MM.1S (cell line): ENCODE results near the gene FBXW11.

Source experiments
- DNase-seq: peaks from one replicate; pipeline ENCODE4 v3.0.0-alpha.2; 2015
- H2AFZ ChIP-seq: fragments of 300-600 bp; sonication (generic); 2 replicates; pipeline ENCODE4 v1.6.0; 2016; ENCODE audit warnings: antibody characterized with exemption, low read length
- H3F3A ChIP-seq: fragments of 300-600 bp; sonication (generic); 2 replicates; pipeline ENCODE4 v1.6.1; 2016; ENCODE audit warnings: mild to moderate bottlenecking, antibody characterized with exemption, low read length, moderate library complexity, mixed read lengths; ENCODE audit not compliant: insufficient read depth
- H3K27ac ChIP-seq: fragments of 300-600 bp; sonication (generic); 2 replicates; pipeline ENCODE4 v1.5.1; 2016; ENCODE audit warnings: mild to moderate bottlenecking, low read length
- H3K27me3 ChIP-seq: fragments of 300-600 bp; sonication (generic); replicated peaks from 2 replicates; pipeline ENCODE4 v1.6.0; 2016; ENCODE audit warnings: low read length; ENCODE audit not compliant: insufficient read depth
- H3K36me3 ChIP-seq: fragments of 300-600 bp; sonication (generic); replicated peaks from 2 replicates; pipeline ENCODE4 v1.6.1; 2016; ENCODE audit warnings: mild to moderate bottlenecking, low read length, mixed read lengths; ENCODE audit not compliant: insufficient read depth
- H3K4me1 ChIP-seq: fragments of 300-600 bp; sonication (generic); 2 replicates; pipeline ENCODE4 v1.6.1; 2016; ENCODE audit warnings: low read length, mixed read lengths
- H3K4me2 ChIP-seq: fragments of 300-600 bp; sonication (generic); 2 replicates; pipeline ENCODE4 v1.6.0; 2016; ENCODE audit warnings: low read depth, low read length
- H3K4me3 ChIP-seq: fragments of 300-600 bp; sonication (generic); 2 replicates; pipeline ENCODE4 v1.5.1; 2016; ENCODE audit warnings: low read length, mixed read lengths
- H3K79me2 ChIP-seq: fragments of 300-600 bp; sonication (generic); 2 replicates; pipeline ENCODE4 v1.6.1; 2016; ENCODE audit warnings: mixed run types, low read length, mixed read lengths
- H3K9ac ChIP-seq: fragments of 300-600 bp; sonication (generic); 2 replicates; pipeline ENCODE4 v1.6.1; 2016; ENCODE audit warnings: low read length, mixed read lengths
- H3K9me2 ChIP-seq: fragments of 300-600 bp; sonication (generic); replicated peaks from 2 replicates; pipeline ENCODE4 v1.6.1; 2016; ENCODE audit warnings: mild to moderate bottlenecking, low read length, mixed read lengths; ENCODE audit not compliant: insufficient read depth
- H3K9me3 ChIP-seq: fragments of 300-600 bp; sonication (generic); replicated peaks from 2 replicates; pipeline ENCODE4 v1.6.1; 2016; ENCODE audit warnings: mild to moderate bottlenecking, low read length, mixed read lengths; ENCODE audit not compliant: insufficient read depth
- H4K20me1 ChIP-seq: fragments of 300-600 bp; sonication (generic); 2 replicates; pipeline ENCODE4 v1.6.1; 2016; ENCODE audit warnings: mild to moderate bottlenecking, low read length, moderate library complexity, mixed read lengths; ENCODE audit not compliant: insufficient read depth
- EZH2 ChIP-seq: fragments of 300-600 bp; sonication (generic); optimal IDR thresholded peaks from 2 replicates; pipeline ENCODE3; 2017; ENCODE audit warnings: low read depth, mild to moderate bottlenecking, antibody characterized with exemption, low read length, mixed read lengths
- EZH2phosphoT487 ChIP-seq: fragments of 300-600 bp; sonication (generic); IDR thresholded peaks from 2 replicates; pipeline ENCODE4 v1.6.1; 2018; ENCODE audit warnings: antibody characterized with exemption, low read length
- TF ChIP-seq, protein P1 (sequence below): fragments of 300-600 bp; sonication (generic); IDR thresholded peaks from 2 replicates; pipeline ENCODE4 v1.5.1; 2016; ENCODE audit warnings: antibody characterized with exemption, low read length, mixed read lengths

The FBXW11 gene

GRCh38 chr5:172008111-172008455 is 1.6 kb upstream of the FBXW11 start:
- H2AFZ ChIP-seq = no peak overlapping the region
- no peak overlapping the region for H3K27ac ChIP-seq
- 0 out of 2 replicates have a peak, but pooled peaks cover 5% of the 10 kb centered on the region for H4K20me1 ChIP-seq
- DNase-seq = no peak
- H3K36me3 ChIP-seq = no peaks in the 10 kb centered on the region
- H3F3A ChIP-seq = peaks cover 13% of the 10 kb centered on the region
- no peaks in the 10 kb centered on the region for H3K27me3 ChIP-seq
- no peaks in the 10 kb centered on the region for H3K9me2 ChIP-seq
- no peak overlapping the region for H3K4me3 ChIP-seq
- H3K9ac ChIP-seq = no peak overlapping the region
- H3K4me1 ChIP-seq = peaks cover 15% of the 10 kb centered on the region
- TF ChIP-seq EZH2phosphoT487 (no peak), EZH2 (no peak)
- TF ChIP-seq, protein P1, sequence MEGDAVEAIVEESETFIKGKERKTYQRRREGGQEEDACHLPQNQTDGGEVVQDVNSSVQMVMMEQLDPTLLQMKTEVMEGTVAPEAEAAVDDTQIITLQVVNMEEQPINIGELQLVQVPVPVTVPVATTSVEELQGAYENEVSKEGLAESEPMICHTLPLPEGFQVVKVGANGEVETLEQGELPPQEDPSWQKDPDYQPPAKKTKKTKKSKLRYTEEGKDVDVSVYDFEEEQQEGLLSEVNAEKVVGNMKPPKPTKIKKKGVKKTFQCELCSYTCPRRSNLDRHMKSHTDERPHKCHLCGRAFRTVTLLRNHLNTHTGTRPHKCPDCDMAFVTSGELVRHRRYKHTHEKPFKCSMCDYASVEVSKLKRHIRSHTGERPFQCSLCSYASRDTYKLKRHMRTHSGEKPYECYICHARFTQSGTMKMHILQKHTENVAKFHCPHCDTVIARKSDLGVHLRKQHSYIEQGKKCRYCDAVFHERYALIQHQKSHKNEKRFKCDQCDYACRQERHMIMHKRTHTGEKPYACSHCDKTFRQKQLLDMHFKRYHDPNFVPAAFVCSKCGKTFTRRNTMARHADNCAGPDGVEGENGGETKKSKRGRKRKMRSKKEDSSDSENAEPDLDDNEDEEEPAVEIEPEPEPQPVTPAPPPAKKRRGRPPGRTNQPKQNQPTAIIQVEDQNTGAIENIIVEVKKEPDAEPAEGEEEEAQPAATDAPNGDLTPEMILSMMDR = no peak
- no peaks in the 10 kb centered on the region for H3K9me3 ChIP-seq
- H3K4me2 ChIP-seq = no peak overlapping the region; the same call in 1 of the 2 replicates
- H3K79me2 ChIP-seq = peaks cover 42% of the 10 kb centered on the region

GRCh38 chr5:172007175-172008110 is 1.0 kb upstream of the FBXW11 start:
- Histone ChIP-seq H3K27ac (peak overlapping the region; percentile 80), H3K9me2 (no peaks in the 10 kb centered on the region), H2AFZ (peak overlapping the region; percentile 92), H3K4me2 (peak overlapping the region; percentile 97), H4K20me1 (0 out of 2 replicates have a peak, but pooled peaks cover 8% of the 10 kb centered on the region), H3K79me2 (peaks cover 48% of the 10 kb centered on the region), H3K9me3 (no peaks in the 10 kb centered on the region), H3K9ac (peak overlapping the region; percentile 88), H3K4me3 (peak overlapping the region; percentile 98), H3K4me1 (peaks cover 16% of the 10 kb centered on the region), H3K36me3 (no peaks in the 10 kb centered on the region), H3K27me3 (no peaks in the 10 kb centered on the region), H3F3A (peaks cover 13% of the 10 kb centered on the region)
- no peak for TF ChIP-seq EZH2phosphoT487
- TF ChIP-seq, protein P1 = no peak
- TF ChIP-seq EZH2 = no peak
- DNase-seq = no peak

DNA sequence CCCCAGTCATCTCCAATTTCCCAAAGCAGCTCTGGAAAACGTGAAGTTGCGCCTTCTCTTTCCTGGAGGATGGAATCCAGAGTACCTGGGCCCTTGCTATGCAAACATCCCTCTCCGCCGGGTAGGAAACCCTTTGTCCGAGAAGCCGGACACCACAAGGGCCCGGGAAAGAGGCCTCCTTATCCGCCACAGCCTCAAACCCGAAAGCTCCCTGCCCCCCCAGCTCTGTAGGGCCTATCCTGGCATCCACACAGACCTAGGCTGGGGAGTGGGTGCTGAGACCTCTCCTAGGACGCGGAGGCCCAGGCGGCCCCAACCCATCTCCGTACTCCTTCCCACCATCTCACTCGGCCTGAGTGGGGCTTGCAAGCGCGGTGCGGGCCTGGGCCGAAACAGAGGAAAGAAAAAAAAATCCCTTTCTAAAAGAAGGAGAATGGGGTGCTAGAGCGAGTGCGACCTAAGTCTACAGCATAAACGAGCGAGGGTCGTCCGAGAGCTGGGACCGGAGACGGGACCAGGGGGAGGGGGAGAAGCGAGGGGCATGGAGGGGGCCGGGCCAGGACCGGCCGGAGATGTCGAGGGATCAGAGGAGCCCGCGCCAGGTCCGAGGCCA is 624 bp downstream of the FBXW11 start:
- no peaks in the 10 kb centered on the region for H3K9me2 ChIP-seq
- peaks cover 15% of the 10 kb centered on the region; the same call in 1 of the 2 replicates for H4K20me1 ChIP-seq
- no peak for DNase-seq
- H3F3A ChIP-seq = peaks cover 13% of the 10 kb centered on the region
- H3K4me1 ChIP-seq = peaks cover 16% of the 10 kb centered on the region
- H3K27ac ChIP-seq = peak overlapping the region; percentile 80; the same call in 1 of the 2 replicates
- H3K4me3 ChIP-seq = peak overlapping the region; percentile 98
- H3K9me3 ChIP-seq = no peaks in the 10 kb centered on the region
- H3K4me2 ChIP-seq = peak overlapping the region; percentile 97
- H2AFZ ChIP-seq = peak overlapping the region; percentile 92
- no peak for TF ChIP-seq EZH2
- TF ChIP-seq, protein P1 = no peak
- no peak for TF ChIP-seq EZH2phosphoT487
- peak overlapping the region; percentile 88 for H3K9ac ChIP-seq
- H3K36me3 ChIP-seq = no peaks in the 10 kb centered on the region
- peaks cover 65% of the 10 kb centered on the region for H3K79me2 ChIP-seq
- H3K27me3 ChIP-seq = no peaks in the 10 kb centered on the region
